ENCODE results near the gene BOK.

DNA sequence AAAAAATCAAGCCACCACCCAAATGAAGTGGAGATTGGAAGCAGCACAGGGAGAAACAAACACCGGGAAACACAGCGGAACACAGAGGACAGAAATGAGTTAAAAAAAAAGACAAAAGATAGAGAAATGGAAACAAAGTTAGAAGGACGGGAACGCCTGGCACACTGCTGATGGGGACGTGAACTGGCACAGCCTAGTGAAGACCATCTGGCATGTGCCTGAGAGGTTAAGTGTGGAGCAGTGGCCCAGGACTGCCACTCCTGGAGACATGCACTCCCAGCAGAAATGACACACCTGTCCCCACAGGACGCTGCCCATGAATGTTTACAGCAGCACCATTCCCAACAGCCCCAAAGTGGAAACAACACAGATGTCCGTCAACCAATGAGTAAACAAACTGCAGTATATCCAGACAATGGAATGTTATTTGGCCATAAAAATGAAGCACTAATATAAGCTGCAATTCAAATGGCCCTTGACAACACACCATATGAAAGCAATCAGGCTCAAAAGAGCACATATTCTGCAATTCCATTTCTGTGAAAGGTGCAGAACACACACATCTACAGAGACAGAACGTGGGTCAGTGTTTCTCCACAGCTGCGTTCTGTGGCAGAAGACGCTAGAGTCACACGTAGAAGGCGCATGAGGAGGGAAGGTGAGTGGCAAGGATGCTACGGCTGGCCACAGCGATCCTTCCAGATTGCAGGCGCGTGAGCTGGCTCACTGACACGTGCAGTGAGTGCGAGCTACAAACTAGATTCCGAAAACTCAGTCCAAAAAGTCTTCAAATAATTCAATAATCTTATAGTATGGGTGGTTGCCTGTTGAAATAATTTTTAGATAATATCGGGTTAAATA, 53.8 kb downstream of the BOK start:
- TF ChIP-seq EZH2 (IDR thresholded peaks at IDR 0.05; ENCODE audit: insufficient read depth, poor library complexity, severe bottlenecking): no peak
- no peak for TF ChIP-seq EZH2phosphoT487 (IDR thresholded peaks at IDR 0.05; ENCODE audit: insufficient read depth, low read depth)
